Endothelial cell of coronary artery (primary cell): ENCODE data around the gene SPART. TPM values are rescaled to one million over a fixed set of nuclear protein-coding genes. Genes with fewer than 3 reads are reported as not detected.

Source experiments
- total RNA-seq: library from RNA; depleted of rRNA; stranded (reverse); fragments of >200 nt; gene quantifications from 2 replicates; pipeline ENCODE4 v1.2.3, GENCODE V29; 2014

The SPART gene
- total RNA-seq: 77.8 and 96.2 TPM in 2 replicates

DNA sequence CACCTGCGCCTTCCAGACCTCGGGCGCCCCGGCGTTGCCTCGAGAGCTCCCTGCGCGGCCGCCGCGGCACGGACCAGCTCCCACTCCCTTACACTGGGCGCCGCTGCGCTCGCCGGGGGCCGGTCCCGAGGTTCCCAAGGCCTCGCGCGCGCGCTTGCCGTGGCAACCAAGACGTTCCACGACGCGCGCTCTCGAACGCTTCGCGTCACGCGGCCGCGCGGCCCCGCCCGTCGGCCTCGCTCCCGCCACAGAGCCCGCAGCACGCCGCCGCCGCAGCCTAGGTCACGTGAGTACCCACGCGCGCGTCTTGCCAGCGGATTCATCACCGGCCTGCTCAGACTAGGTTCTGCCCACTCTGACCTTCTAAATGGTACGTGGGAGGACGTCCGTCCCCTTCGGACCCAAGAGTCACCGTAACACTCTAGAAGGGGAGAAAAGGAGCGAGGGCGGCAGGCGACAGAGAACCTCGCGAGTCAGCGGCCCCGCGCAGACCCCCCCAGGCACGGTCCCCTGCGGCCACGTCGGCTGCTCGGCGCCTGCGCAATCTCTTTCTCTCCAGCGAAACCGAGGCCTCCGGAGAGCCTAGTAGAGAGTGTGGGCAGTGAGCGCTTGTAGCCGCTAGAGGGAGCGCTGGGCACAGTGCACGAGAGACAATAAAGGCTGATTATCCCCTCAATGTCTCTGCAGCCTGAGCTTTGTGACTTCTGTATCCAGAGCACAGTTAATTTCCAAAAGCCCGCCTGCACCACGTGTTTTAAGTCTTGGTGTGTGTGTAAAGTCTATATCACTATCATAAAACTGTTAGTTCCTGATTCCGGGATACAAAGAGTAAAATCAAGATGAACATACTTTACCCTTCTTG, at the start of gene SPART:
Gene SPART, minus strand, starts transcription at position 173 of the 862 bp plus-strand sequence. CDS start 10,564 bp downstream, outside the sequence.

GRCh38 chr13:36297366-36298338, 48.5 kb downstream of the SPART start, which contains the start of gene CCDC169:
Gene CCDC169 (minus strand): TSS chr13:36297814. CDS start chr13:36297719, 95 bp downstream.

Other genes starting within 250 kb of the SPART start
- 0.99 and 3.5 TPM in 2 replicates for gene DCLK1, start 215.0 kb downstream of the SPART start, total RNA-seq
- 0.09 and 0.63 TPM in 2 replicates for gene SOHLH2, start 131.8 kb downstream of the SPART start, total RNA-seq
- 2.4 and 3.9 TPM in 2 replicates for gene CCDC169, start 48.6 kb downstream of the SPART start, total RNA-seq
- gene CCNA1, start 86.1 kb upstream of the SPART start, total RNA-seq: 39.2 and 75.7 TPM in 2 replicates